Activated CD4-positive, alpha-beta T cell treated with anti-CD3 and anti-CD28 coated beads, Interleukin-2, amount 50 U/mL, for 16 hours (primary cell): ENCODE data around the gene ETFB.

Experiments used
- DNase-seq: peaks from one replicate; pipeline ENCODE4 v3.0.0-alpha.2; 2020

Gene ETFB

DNA sequence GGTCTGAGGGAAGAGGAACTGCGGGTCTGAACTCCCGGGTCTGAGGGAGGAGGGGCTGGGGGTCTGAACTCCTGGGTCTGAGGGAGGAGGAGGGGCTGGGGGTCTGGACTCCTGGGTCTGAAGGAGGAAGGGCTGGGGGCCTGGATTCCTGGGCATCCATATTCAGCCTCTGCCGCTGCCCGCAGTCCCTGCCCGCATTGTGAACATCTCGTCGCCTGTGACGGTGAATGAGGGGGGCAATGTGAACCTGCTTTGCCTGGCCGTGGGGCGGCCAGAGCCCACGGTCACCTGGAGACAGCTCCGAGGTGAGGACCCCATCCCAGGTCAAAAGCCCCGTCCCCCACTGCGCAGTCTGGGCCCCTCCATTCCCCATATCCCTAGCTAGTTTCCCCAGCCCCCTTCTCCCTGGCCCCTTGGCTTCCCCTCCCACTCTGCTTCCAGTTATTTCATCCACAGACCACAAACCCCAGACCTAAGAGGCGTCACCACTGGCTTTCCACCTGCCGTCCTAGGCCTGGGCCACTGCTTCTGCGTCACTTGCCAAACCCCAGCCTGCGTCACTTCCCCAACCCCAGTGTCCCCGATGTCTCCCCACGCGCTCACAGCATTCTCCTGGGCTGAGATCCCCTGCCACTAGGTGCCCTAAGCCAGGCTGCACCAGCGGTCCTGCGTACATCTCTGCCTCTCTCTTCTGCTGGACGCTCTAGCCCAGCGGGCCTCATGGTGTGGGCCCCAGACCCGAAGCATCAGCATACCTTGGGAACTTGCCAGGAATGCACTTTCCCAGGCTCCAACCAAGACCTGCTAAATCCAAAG, 40.8 kb downstream of the ETFB start:
- no peak for DNase-seq

DNA sequence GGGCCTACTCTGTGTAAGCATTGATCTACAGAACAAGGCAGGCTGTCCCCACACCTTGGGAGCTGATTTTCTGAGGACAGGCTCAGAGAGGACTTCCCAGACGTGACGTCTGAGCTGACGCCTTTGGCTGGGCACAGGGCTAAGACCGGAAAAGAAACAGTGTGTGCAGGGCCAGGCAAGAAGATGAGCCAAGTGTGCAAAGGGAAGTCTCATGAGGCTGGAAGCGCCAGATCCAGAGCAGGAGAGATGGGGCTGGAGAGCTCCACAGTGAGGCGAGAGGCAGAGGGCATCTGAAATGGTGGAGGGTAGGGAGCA, 42.1 kb downstream of the ETFB start:
- DNase-seq, result no peak

GRCh38 chr19:51323481-51324166, 42.6 kb downstream of the ETFB start:
- no peak for DNase-seq

GRCh38 chr19:51321799-51322198, 44.4 kb downstream of the ETFB start:
- DNase-seq, result no peak

DNA sequence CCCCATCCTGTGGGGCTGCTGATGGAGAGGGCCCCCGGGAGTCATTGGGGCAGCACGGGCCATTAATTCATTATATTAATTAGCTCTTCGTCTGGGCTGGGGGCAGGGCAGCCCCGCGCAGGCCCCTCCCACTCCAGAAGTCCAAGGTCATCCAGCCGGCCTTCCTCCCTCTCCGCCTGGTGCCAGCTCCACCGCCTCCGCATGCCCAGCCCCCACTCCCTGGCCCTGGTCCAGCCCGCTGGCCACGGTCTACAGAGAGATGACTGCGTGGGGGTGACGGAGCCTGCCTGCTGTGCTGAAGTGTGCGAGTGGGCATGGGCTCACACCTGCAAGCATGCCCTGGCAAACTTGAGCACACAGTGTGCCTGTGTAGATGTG, 45.9 kb downstream of the ETFB start:
- DNase-seq, result no peak

GRCh38 chr19:51319649-51320279, 46.4 kb downstream of the ETFB start:
- no peak for DNase-seq

DNA sequence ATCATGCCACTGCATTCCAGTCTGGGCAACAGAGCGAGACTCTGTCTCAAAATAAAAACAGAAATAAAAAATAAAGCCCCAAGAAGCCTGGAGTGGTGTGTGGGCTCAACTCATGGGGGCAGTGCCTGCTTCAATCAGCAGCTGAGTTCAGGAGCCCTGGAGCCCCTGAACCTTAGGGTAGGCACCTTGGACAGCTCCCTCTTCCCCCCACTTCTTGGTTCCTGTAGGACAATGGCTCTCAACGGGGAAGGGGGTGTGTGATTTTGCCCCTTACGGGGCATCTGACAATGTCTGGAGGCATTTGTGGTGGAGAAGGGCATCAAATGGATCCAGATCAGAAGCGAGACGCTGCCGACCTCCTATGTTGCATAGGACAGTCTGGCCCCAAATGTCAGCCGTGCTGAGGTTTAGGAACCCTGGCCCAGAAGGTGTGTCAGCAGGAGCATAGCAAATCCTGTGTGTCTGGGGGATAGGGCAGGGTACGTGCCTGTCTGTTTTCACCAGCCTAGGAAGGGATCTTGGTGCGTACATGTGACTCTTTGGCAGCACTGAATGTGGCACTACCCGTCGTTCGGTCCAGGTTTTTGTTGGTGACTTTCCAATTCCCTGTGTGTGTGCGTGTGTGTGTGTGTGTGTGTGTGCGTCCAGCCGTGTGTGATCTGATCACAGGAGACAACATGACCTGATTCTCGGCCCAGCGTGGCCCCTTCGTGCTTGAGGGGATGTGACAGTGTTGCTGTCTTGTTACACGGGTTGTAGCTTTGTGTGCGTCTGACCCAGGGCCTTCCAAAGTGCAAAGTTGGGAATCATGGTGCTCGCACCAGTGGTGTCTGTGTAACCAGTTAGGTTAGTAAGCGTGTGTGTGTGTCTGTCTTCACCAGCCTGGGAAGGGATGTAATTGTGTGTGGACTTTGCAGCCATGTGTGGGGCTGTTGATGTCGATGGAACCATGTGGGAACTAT, 47.2 kb downstream of the ETFB start:
- no peak for DNase-seq

GRCh38 chr19:51317968-51318367, 48.2 kb downstream of the ETFB start:
- no peak for DNase-seq

GRCh38 chr19:51317376-51317775, 48.8 kb downstream of the ETFB start:
- DNase-seq, result no peak

DNA sequence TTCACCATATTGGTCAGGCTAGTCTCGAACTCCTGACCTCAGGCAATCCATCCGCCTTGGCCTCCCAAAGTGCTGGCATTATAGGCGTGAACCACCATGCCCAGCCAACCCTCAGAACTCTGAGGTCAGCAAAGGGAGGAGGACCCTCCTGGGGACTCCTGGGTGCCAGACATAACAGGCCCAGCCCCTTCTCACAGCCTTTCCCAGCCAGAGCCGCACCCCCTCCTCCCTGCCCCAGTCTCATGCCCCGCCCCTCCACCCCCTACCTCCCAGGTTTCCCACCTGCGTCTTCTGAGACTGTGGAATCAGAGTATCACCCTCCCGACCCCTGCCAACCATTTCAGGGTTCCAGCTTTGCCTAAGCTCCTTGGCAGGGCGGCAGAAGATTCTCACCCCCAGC, 49.5 kb downstream of the ETFB start:
- DNase-seq, result no peak

- DNase-seq, result no peak
Observed at GRCh38 chr19:51311351-51312257, 54.6 kb downstream of the ETFB start, which contains the start of gene IGLON5. IGLON5 (plus strand) TSS chr19:51311644; CDS start chr19:51311848, 204 bp downstream.

- DNase-seq, result no peak
Observed at GRCh38 chr19:51305479-51305878, 60.7 kb downstream of the ETFB start.

DNA sequence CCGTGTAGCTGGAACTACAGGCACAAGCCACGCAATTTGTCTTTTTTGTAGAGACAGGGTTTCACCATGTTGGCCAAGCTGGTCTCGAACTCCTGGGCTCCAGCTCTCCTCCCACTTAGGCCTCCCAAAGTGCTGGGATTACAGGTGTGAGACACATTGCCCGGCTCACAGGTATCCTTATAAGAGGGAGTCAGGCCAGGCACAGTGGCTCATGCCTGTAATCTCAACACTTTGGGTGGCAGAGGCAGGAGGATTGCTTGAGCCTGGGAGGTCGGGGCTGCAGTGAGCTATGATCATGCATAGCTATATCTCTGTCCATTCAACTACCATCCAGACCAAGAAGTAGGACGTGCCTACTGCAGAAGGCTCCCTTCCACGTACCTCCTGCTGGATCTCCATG, 64.9 kb downstream of the ETFB start:
- DNase-seq, result no peak

DNA sequence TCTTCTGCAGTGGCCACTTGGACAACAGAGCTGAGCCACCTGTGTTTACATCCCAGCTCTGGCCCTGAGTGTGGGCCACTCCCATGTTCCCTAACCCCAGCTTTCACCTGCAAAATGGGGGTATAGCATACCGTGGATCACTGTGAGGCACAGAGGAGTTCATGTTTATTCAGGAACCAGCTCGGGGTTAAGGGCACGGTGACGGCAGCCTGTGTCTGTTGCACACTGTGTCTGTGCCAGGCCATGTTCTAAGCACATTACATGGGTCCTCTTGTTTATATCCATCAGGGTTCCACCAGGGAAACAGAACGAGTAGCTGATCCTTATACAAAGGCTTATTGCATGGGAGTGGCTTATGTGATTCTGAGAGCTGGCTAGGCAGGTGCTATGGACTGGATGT, 68.8 kb downstream of the ETFB start:
- no peak for DNase-seq

- no peak for DNase-seq
Observed at GRCh38 chr19:51296336-51297093, 69.7 kb downstream of the ETFB start.

- DNase-seq, result no peak
Observed at GRCh38 chr19:51295382-51296126, 70.6 kb downstream of the ETFB start.
